ENCODE data around the gene SMC1B. TPM values are rescaled to one million over a fixed set of nuclear protein-coding genes. Genes with fewer than 3 reads are reported as not detected.

The SMC1B gene
- total RNA-seq, 3 donors from 2014 or later: not detected

- intact Hi-C loops (cut with DNase I; ENCODE audit: low total_unique reads): no loop called here
- Histone ChIP-seq H3K36me3 (no peaks in the 10 kb centered on the region), H3K27me3 (no peaks in the 10 kb centered on the region), H3K9me3 (no peaks in the 10 kb centered on the region), H3K4me1 (peaks cover 0 to 7% of the 10 kb centered on the region in 2 donors), H3K4me3 (peak overlapping the region in 1 of 3 donors; percentile 11), H3K27ac (peak overlapping the region; percentile 23 to 40)
- peak in 1 of 2 donors; percentile 35 for DNase-seq (ENCODE audit: low spot score in 2 of 2)
- no peak for TF ChIP-seq POLR2A (IDR thresholded peaks at IDR 0.05)
- no peak for TF ChIP-seq POLR2AphosphoS5 (IDR thresholded peaks at IDR 0.05)
Observed at GRCh38 chr22:45334528-45334927, 78.9 kb downstream of the SMC1B start.

GRCh38 chr22:45334068-45334467 is 79.3 kb downstream of the SMC1B start:
- H3K36me3 ChIP-seq: no peaks in the 10 kb centered on the region
- no peaks in the 10 kb centered on the region for H3K9me3 ChIP-seq
- no peak for DNase-seq (ENCODE audit: low spot score in 2 of 2)
- intact Hi-C loops (cut with DNase I; ENCODE audit: low total_unique reads): no loop called here
- TF ChIP-seq POLR2A (IDR thresholded peaks at IDR 0.05) (no peak), POLR2AphosphoS5 (IDR thresholded peaks at IDR 0.05) (no peak)
- TF ChIP-seq, protein P1, sequence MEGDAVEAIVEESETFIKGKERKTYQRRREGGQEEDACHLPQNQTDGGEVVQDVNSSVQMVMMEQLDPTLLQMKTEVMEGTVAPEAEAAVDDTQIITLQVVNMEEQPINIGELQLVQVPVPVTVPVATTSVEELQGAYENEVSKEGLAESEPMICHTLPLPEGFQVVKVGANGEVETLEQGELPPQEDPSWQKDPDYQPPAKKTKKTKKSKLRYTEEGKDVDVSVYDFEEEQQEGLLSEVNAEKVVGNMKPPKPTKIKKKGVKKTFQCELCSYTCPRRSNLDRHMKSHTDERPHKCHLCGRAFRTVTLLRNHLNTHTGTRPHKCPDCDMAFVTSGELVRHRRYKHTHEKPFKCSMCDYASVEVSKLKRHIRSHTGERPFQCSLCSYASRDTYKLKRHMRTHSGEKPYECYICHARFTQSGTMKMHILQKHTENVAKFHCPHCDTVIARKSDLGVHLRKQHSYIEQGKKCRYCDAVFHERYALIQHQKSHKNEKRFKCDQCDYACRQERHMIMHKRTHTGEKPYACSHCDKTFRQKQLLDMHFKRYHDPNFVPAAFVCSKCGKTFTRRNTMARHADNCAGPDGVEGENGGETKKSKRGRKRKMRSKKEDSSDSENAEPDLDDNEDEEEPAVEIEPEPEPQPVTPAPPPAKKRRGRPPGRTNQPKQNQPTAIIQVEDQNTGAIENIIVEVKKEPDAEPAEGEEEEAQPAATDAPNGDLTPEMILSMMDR (IDR thresholded peaks at IDR 0.05): no peak
- H3K4me1 ChIP-seq: peaks cover 0 to 7% of the 10 kb centered on the region in 2 donors
- no peak overlapping the region for H3K4me3 ChIP-seq
- no peak overlapping the region for H3K27ac ChIP-seq
- H3K27me3 ChIP-seq: no peaks in the 10 kb centered on the region

GRCh38 chr22:45332001-45332400 is 81.4 kb downstream of the SMC1B start:
- Histone ChIP-seq H3K4me1 (peaks cover 0 to 7% of the 10 kb centered on the region in 2 donors), H3K4me3 (no peak overlapping the region), H3K36me3 (no peaks in the 10 kb centered on the region), H3K27ac (no peak overlapping the region), H3K27me3 (no peaks in the 10 kb centered on the region), H3K9me3 (no peaks in the 10 kb centered on the region)
- intact Hi-C loops (cut with DNase I; ENCODE audit: low total_unique reads): no loop called here
- DNase-seq (ENCODE audit: low spot score in 2 of 2): no peak
- TF ChIP-seq POLR2AphosphoS5 (IDR thresholded peaks at IDR 0.05): no peak
- no peak for TF ChIP-seq POLR2A (IDR thresholded peaks at IDR 0.05)
- TF ChIP-seq, protein P1 (IDR thresholded peaks at IDR 0.05): no peak

DNA sequence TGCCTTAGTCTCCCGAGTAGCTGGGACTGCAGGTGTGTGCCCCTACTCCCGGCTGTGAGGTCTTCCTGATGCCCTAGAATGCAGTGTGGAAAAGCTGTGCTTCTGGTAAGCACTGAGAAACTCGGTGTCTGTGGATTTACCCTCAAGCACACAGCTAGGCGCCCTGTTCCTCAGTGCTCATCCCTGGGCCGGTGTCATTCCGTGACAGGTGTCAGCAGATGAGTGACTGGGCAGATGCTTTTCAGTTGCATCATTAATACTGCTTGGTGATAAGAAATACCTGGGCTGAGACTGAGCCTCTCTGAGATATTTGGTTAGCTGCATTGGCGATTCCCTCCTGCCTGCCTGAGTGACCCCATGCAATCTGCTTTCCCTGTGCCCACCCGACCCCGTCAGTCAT is 81.9 kb downstream of the SMC1B start:
- Histone ChIP-seq H3K27ac (no peak overlapping the region), H3K36me3 (no peaks in the 10 kb centered on the region), H3K4me1 (peaks cover 0 to 4% of the 10 kb centered on the region in 2 donors), H3K4me3 (no peak overlapping the region), H3K27me3 (no peaks in the 10 kb centered on the region), H3K9me3 (no peaks in the 10 kb centered on the region)
- intact Hi-C loops (cut with DNase I; ENCODE audit: low total_unique reads): no loop called here
- no peak for DNase-seq (ENCODE audit: low spot score in 2 of 2)
- TF ChIP-seq POLR2AphosphoS5 (IDR thresholded peaks at IDR 0.05) (no peak), POLR2A (IDR thresholded peaks at IDR 0.05) (no peak)
- TF ChIP-seq, protein P1 (IDR thresholded peaks at IDR 0.05): no peak

GRCh38 chr22:45330548-45330947 is 82.9 kb downstream of the SMC1B start:
- no peak overlapping the region for H3K27ac ChIP-seq
- TF ChIP-seq POLR2AphosphoS5 (IDR thresholded peaks at IDR 0.05): no peak
- TF ChIP-seq POLR2A (IDR thresholded peaks at IDR 0.05): no peak
- TF ChIP-seq, protein P1 (IDR thresholded peaks at IDR 0.05): no peak
- H3K4me1 ChIP-seq: no peaks in the 10 kb centered on the region
- no peak for DNase-seq (ENCODE audit: low spot score in 2 of 2)
- intact Hi-C loops (cut with DNase I; ENCODE audit: low total_unique reads): no loop called here
- no peaks in the 10 kb centered on the region for H3K9me3 ChIP-seq
- no peak overlapping the region for H3K4me3 ChIP-seq
- H3K36me3 ChIP-seq: no peaks in the 10 kb centered on the region
- H3K27me3 ChIP-seq: no peaks in the 10 kb centered on the region

- Histone ChIP-seq H3K27ac (no peak overlapping the region), H3K4me3 (no peak overlapping the region), H3K9me3 (no peaks in the 10 kb centered on the region), H3K36me3 (no peaks in the 10 kb centered on the region), H3K27me3 (no peaks in the 10 kb centered on the region), H3K4me1 (no peaks in the 10 kb centered on the region)
- intact Hi-C loops (cut with DNase I; ENCODE audit: low total_unique reads): no loop called here
- TF ChIP-seq POLR2AphosphoS5 (IDR thresholded peaks at IDR 0.05) (no peak), POLR2A (IDR thresholded peaks at IDR 0.05) (no peak)
- TF ChIP-seq, protein P1 (IDR thresholded peaks at IDR 0.05): no peak
- DNase-seq (ENCODE audit: low spot score in 2 of 2): peak in 1 of 2 donors; percentile 60
Observed at GRCh38 chr22:45329530-45329936, 83.9 kb downstream of the SMC1B start.

All from breast epithelium (tissue), 4 donors.